Activated gamma-delta T cell (primary cell): ENCODE results near the gene NEDD8.

Experiments
- DNase-seq: peaks from one replicate; lab custom pipeline; 2025; lab: John Stamatoyannopoulos, UW

The NEDD8 gene

DNA sequence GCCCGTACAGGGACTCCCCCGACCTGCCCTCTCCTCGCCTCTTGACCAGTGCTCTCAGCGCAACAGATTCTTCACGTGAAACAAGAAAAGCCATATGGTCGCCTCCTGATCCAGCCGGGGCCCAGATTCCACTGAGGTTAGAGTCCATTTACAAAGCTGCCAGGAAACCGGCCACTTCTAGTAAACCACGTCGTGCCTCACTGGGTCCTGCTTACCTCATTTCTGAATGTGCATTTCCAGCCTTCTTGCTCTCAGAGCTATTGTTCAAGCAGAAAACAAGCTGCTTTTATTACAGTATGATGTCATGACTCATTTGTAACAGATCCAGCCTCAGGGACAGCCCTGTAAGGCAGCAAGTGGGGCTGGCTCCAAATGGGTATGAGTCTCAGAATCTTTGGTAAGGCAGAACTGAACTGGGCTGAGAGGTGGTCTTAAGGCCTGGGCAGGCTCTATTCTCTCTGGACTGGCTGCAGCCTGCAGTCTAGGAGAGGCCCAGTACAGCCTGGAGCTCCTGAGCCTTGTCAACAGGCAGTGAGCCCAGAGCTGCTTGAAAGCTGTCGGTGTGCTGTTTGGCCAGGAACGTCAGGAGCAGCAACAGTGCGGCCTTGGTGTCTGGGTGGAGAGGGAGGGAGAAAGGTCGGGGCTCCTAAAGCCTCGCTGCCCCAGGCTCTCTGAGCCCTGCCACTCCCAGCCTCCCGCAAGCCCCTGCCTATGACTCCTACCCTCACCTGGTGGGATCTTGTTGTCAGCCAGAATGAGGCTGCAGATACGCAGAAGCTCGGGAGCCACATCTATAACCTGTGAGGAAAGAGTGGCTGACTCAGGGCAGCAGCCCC lies 52.0 kb downstream of the NEDD8 start:
- DNase-seq: no peak

DNA sequence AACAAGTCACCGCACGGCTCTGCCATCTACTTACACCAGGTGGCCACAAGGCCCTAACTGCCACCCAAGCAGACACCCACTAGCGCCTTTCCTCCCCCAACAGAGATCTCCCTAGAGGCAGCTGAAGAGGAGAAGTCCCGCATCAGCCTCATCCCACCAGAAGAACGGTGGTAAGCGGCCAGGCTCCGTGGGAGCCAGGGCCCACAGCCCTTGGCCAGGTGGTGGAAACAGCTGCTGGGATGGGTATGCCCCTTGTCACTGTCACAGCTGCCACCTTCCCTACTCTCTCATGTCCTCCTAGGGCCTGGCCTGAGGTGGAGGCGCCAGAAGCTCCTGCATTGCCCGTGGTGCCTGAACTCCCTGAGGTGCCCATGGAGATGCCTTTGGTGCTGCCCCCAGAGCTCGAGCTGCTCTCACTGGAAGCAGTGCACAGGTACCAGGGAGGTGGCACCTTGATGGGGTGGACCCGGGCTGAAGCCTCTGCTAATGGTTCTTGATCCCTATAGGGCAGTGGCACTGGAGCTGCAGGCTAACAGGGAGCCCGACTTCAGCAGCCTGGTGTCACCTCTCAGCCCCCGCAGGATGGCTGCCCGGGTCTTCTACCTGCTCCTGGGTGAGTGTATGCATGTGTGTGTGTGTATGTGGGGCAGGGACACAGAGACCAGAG lies 52.7 kb downstream of the NEDD8 start:
- DNase-seq: no peak

DNA sequence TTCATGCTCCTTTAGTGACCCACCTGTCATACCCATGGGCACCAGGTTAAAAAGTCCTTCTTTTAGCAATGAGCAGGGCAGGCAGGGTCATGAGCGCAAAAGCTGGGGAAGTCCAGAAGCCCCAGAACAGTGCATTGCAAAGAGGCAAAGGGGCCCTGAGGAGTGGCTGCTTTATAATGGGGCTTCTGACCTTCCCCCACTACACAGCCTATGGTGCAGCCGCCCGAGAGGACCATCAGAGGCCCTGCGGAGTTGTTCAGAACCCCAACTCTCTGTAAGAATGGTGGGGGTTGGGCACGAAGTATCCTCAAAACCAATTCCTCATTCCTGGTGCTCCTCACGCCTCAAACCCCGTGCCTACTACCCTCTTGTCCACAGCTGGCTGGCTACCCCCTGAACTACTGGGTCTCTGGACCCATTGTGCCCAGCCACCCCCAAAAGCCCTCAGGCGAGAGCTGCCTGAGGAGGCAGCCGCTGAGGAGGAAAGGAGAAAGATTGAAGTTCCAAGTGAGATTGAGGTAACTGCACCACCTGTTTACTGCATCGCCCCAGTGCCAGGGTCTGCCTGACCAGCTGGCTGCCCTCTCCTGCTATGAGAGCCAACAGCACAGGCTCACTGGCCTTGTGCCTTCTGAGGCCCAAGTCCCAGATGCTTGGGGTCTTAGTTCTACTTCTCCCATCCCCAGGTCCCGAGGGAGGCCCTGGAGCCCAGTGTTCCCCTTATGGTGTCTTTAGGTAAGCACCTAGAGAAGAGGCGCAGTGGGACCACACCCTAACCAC lies 53.6 kb downstream of the NEDD8 start:
- DNase-seq: no peak

DNA sequence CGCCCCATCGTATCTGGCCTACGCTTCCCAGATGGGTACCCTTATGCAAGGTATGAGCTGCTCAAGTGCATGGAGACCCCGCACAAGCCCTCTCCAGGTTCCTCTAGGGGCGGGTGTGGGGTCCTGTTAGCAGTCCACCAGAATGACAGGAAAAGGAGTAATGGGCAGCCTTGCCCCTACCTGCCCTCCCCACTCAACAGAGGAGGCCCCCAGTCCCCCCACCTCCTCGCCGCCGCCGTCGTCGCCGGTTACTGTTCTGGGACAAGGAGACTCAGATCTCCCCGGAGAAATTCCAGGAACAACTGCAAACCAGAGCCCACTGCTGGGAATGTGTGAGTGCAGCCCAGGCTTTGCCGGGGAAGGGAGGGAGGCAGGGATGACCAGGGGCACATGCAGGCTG lies 54.3 kb downstream of the NEDD8 start:
- no peak for DNase-seq

DNA sequence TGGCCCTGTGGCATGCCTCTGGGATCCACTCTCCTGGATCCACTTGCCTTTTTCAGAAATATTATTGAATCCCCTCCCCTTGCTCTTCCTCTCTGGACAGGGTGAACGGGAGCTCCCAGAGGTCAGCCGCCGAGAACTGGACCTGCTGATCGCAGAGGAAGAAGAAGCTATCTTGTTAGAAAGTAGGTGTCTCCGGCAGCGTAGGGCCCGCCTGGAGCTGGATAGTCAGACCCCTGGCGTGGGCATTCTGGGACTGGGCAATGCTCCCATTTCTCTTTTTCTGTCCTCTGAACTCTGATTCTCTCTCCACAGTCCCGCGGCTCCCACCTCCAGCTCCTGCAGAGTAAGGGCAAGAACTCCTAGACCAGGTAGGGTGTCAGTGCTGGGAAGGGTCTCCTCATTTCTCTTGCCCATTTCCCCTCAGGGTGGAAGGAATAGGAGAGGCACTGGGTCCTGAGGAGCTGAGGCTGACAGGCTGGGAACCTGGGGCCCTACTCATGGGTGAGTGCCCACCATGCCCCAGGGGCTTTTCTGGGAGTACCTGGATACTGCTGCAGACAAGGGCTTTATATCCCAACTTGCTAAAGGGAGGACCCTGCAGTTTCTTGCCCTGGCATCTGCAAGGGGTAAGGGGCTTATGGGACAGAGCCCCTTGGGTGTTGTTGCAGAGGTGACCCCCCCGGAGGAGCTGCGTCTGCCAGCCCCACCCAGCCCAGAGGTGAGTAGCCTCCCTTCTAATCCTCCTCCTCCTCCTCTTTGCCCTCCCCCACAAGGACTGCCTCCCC lies 54.9 kb downstream of the NEDD8 start:
- DNase-seq: no peak

DNA sequence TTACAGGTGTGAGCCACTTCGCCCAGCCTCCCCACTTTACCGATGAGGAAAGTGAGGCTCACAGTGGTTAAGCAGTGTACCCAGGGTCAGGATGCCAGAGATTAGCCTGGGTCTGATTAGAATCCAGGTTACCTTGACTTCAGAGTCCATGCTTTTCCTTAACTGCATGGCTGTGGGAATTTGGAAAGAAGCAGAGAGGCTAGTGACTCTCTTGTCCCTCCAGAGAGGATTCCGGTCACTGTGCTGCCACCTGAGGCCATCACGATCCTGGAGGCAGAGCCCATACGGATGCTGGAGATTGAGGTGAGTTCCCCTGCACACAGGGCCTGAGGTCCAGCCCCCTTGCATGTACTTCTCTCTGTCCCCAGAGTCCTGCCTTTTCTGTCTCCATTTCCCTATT lies 55.6 kb downstream of the NEDD8 start:
- DNase-seq: no peak

DNA sequence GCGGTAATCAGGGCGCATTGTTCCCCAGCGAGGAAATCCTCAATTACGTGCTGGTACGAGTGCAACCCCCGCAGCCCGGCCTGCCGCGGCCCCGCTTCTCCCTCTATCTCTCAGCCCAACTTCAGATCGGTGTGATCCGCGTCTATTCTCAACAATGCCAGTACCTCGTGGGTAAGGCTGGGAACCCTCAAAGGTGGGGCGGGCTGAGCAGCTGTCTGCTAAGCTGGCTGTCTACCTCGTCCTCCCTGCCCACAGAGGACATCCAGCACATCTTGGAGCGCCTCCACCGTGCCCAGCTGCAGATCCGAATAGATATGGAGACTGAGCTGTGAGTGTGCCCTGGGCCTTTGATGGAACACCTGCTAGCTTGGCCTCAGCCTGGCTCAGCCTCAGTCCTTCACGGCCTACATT lies 59.3 kb downstream of the NEDD8 start:
- no peak for DNase-seq

DNA sequence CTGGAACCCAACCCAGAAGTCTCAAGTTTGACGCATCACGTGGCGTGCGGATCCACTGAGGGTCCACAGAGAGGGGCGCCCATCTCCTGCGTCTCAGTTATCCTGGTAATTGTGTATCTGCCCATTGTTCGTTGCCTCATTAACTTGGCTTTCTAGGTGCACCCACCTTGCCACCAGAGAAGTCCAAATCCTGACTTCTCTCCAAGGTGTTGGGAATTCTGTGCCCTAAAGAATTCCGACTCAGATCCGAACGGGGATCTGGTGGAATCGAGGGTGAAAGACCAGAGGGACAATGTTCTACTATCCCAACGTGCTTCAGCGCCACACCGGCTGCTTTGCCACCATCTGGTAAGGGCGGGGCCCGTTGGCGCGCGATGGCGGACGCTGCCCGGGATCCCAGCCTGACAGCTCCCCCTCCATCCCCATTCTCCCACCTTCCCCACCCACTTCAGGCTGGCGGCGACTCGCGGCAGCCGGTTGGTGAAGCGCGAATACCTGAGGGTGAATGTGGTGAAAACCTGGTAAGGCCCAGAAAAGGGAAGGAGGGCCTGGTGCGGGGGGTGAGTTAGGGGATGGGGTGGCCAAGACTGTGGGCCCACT lies 59.8 kb downstream of the NEDD8 start:
- DNase-seq: no peak

DNA sequence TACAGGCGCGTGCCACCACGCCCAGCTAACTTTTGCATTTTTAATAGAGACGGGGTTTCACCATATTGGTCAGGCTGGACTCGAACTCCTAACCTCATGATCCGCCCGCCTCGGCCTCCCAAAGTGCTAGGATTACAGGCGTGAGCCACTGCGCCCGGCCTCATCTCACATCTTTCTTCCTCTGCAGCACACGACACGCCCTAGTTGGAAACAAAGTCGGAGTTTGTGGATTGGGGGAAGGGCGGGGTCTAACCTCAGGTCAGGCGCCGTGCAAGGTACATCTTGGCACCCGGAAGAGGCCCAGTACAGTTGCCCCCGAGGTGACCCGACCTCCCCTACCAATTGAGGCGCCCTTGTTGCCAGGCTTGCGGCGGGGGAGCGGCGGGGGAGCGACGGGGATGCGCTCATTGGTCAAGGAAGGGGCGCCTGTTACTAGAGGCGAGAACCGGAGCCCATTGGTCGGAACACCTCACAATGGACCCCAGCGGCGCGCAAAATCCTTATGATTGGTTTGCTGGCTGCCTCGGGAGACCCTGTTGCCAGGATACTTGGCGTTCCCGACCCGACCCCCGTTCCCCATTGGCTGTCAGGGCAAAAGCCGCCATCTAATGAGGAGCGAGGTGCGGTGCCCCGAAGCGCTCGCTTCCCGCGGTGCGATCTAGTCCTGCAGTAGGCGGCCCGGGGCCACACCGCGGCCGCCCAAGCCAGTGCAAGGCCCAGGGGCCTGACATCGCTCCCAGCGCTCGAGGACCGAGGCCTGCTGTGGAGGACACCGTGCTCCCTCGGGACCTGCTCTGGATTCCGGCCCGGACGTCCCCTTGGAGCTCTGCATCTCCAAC lies 60.5 kb downstream of the NEDD8 start, which contains the start of gene REC8:
TSS of gene REC8 (plus strand) at position 659 of the 839 bp plus-strand sequence. CDS start 473 bp downstream, outside the sequence.
- DNase-seq: peak; percentile 71

DNA sequence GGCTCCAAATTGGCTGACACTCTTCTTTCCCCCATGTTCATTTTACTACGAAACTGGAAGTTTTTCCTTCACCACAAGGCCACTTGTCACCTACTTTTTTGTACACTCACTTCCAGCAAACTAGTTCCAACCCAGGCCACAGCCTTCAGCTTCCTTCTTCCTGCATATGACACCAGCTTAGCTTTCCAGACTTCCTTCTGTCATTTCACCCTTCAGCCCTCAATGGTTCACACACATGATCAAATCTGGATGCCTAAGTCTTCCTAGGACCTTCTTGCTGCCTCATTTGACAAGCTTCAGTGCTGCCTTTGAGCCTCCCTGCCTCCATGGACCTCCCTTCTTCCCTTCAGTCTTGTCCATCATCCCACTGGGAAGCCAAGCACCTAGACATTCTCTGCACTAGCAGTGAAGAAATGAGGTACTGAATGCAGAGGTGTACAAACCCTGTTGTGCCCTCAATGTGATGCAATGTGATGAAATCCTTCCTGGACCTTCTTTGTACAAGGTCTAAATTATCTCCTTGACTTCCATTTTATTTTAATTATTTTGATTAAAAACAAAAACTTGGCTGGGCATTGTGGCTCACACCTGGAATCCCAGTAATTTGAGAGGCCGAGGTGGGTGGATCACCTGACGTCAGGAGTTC lies 64.6 kb downstream of the NEDD8 start:
- DNase-seq: no peak
